ENCODE results near the gene SPRY1.

DNA sequence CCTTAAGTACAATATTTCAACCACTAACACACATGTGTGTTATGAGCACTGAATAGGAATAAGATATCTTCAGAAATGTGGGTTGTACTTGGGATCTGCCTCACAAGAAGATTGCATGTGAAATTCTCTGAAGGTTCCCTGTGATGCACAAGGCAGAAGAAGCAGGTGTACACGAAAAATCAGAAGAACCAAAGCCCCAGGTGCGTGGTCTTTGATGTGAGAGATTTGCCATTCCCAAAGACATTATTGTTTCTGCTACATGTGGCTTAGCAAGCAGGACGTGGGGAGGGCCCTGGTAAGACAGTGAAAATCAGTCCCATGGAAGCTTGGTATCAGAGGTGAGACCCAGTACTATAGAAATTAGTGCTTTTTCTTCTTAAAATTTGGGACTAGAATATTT lies 13.0 kb upstream of the SPRY1 start:
- TF ChIP-seq POLR2A (IDR thresholded peaks at IDR 0.05; ENCODE audit: low read depth) (no peak), CTCF (IDR thresholded peaks at IDR 0.05) (no peak)

Measured in esophagus muscularis mucosa (tissue), 3 donors.